Hepatocyte (in vitro differentiated cells): ENCODE measurements around the gene SLC16A6. TPM values are rescaled to one million over a fixed set of nuclear protein-coding genes. Genes with fewer than 3 reads are reported as not detected.

Source experiments
- DNase-seq: peaks from one replicate; pipeline ENCODE4 v3.0.0-alpha.2; 2016; ENCODE audit warnings: low spot score
- H2AFZ ChIP-seq: fragments of 200-600 bp; sonication (generic); 2 replicates; pipeline ENCODE4 v1.6.0; 2016; ENCODE audit warnings: antibody characterized with exemption, mild to moderate bottlenecking
- H3K27ac ChIP-seq: fragments of 200-600 bp; sonication (generic); 2 replicates; pipeline ENCODE4 v1.5.1; 2016; ENCODE audit warnings: mild to moderate bottlenecking
- H3K27me3 ChIP-seq: fragments of 200-600 bp; sonication (generic); 2 replicates; pipeline ENCODE4 v1.6.1; 2016
- H3K36me3 ChIP-seq: fragments of 200-600 bp; sonication (generic); replicated peaks from 2 replicates; pipeline ENCODE4 v1.5.1; 2016; ENCODE audit warnings: low read depth; ENCODE audit not compliant: insufficient read depth
- H3K4me1 ChIP-seq: fragments of 200-600 bp; sonication (generic); 2 replicates; pipeline ENCODE4 v1.5.1; 2016; ENCODE audit warnings: mild to moderate bottlenecking, moderate library complexity; ENCODE audit not compliant: insufficient read depth
- H3K4me2 ChIP-seq: fragments of 200-600 bp; sonication (generic); 2 replicates; pipeline ENCODE4 v1.6.0; 2016
- H3K4me3 ChIP-seq: fragments of 200-600 bp; sonication (generic); 2 replicates; pipeline ENCODE4 v1.5.1; 2016; ENCODE audit warnings: mild to moderate bottlenecking
- H3K79me2 ChIP-seq: fragments of 200-600 bp; sonication (generic); 2 replicates; pipeline ENCODE4 v1.6.0; 2017; ENCODE audit warnings: mild to moderate bottlenecking
- H3K9me2 ChIP-seq: fragments of 200-600 bp; sonication (generic); replicated peaks from 2 replicates; pipeline ENCODE4 v1.6.0; 2017; ENCODE audit warnings: mild to moderate bottlenecking; ENCODE audit not compliant: insufficient read depth
- H3K9me3 ChIP-seq: fragments of 200-600 bp; sonication (generic); 2 replicates; pipeline ENCODE4 v1.5.1; 2016; ENCODE audit warnings: low read depth, mild to moderate bottlenecking
- H4K20me1 ChIP-seq: fragments of 200-600 bp; sonication (generic); 2 replicates; pipeline ENCODE4 v1.6.0; 2016; ENCODE audit warnings: mild to moderate bottlenecking; ENCODE audit not compliant: insufficient read depth, poor library complexity, severe bottlenecking
- EZH2 ChIP-seq: fragments of 200-600 bp; sonication (generic); IDR thresholded peaks from 2 replicates; pipeline ENCODE4 v1.6.1; 2016; ENCODE audit warnings: antibody characterized with exemption, mild to moderate bottlenecking, borderline replicate concordance
- EZH2phosphoT487 ChIP-seq: fragments of 200-600 bp; sonication (generic); IDR thresholded peaks from one replicate; pipeline ENCODE4 v1.6.1; 2018; ENCODE audit warnings: antibody characterized with exemption, mild to moderate bottlenecking, low read depth, moderate library complexity; ENCODE audit not compliant: unreplicated experiment, severe bottlenecking
- WGBS: methylation state at CpG from one replicate; pipeline ENCODE4 v1.1.6; 2016; ENCODE audit warnings: low lambda C conversion rate; ENCODE audit errors: missing lambda C conversion rate; 5-methylcytosine and 5-hydroxymethylcytosine counted together
- polyA plus RNA-seq: library from polyadenylated mRNA; unstranded; fragments of >200 nt; fragmentation: Nextera tagmentation; extraction: Ambion mirVana; gene quantifications from 2 replicates; pipeline ENCODE4 v1.2.1, GENCODE V29; 2016
- total RNA-seq: library from RNA; depleted of rRNA; stranded (reverse); fragments of >200 nt; gene quantifications from 2 replicates; pipeline ENCODE4 v1.2.3, GENCODE V29; 2014
- TF ChIP-seq, protein P1 (sequence below): fragments of 200-600 bp; sonication (generic); IDR thresholded peaks from 2 replicates; pipeline ENCODE4 v1.5.1; 2016; ENCODE audit warnings: antibody characterized with exemption, mild to moderate bottlenecking; ENCODE audit not compliant: poor library complexity

SLC16A6 gene
- total and polyA plus RNA-seq, 2 experiments from 2014 or later: 0.06 TPM; not detected in 1

GRCh38 chr17:68246271-68247028 is 44.5 kb downstream of the SLC16A6 start:
- DNase-seq: no peak
- H2AFZ ChIP-seq: no peak overlapping the region
- H3K36me3 ChIP-seq: no peaks in the 10 kb centered on the region
- H3K9me2 ChIP-seq: no peaks in the 10 kb centered on the region
- H3K79me2 ChIP-seq: peaks cover 13% of the 10 kb centered on the region
- H3K9me3 ChIP-seq: no peaks in the 10 kb centered on the region
- no peak for TF ChIP-seq EZH2
- no peak for TF ChIP-seq EZH2phosphoT487
- TF ChIP-seq, protein P1, sequence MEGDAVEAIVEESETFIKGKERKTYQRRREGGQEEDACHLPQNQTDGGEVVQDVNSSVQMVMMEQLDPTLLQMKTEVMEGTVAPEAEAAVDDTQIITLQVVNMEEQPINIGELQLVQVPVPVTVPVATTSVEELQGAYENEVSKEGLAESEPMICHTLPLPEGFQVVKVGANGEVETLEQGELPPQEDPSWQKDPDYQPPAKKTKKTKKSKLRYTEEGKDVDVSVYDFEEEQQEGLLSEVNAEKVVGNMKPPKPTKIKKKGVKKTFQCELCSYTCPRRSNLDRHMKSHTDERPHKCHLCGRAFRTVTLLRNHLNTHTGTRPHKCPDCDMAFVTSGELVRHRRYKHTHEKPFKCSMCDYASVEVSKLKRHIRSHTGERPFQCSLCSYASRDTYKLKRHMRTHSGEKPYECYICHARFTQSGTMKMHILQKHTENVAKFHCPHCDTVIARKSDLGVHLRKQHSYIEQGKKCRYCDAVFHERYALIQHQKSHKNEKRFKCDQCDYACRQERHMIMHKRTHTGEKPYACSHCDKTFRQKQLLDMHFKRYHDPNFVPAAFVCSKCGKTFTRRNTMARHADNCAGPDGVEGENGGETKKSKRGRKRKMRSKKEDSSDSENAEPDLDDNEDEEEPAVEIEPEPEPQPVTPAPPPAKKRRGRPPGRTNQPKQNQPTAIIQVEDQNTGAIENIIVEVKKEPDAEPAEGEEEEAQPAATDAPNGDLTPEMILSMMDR: no peak
- peak overlapping the region; percentile 89 for H3K4me2 ChIP-seq
- H3K4me3 ChIP-seq: no peak overlapping the region
- H3K4me1 ChIP-seq: peaks cover 7% of the 10 kb centered on the region
- H3K27me3 ChIP-seq: no peaks in the 10 kb centered on the region
- whole genome bisulfite sequencing: 95% methylated on average over 24 of the region's 24 CpGs
- no peaks in the 10 kb centered on the region for H4K20me1 ChIP-seq
- H3K27ac ChIP-seq: no peak overlapping the region

GRCh38 chr17:68239632-68240366 is 51.1 kb downstream of the SLC16A6 start:
- Histone ChIP-seq H4K20me1 (no peaks in the 10 kb centered on the region), H3K4me3 (no peak overlapping the region), H3K27me3 (no peaks in the 10 kb centered on the region), H3K79me2 (no peaks in the 10 kb centered on the region), H3K36me3 (no peaks in the 10 kb centered on the region), H3K27ac (no peak overlapping the region), H3K9me3 (no peaks in the 10 kb centered on the region), H3K9me2 (no peaks in the 10 kb centered on the region), H3K4me2 (no peak overlapping the region), H3K4me1 (no peaks in the 10 kb centered on the region), H2AFZ (no peak overlapping the region)
- TF ChIP-seq EZH2: no peak
- TF ChIP-seq EZH2phosphoT487: no peak
- TF ChIP-seq, protein P1: no peak
- 80% methylated on average over 4 of the region's 4 CpGs for WGBS
- no peak for DNase-seq

- Histone ChIP-seq H3K36me3 (no peaks in the 10 kb centered on the region), H3K9me2 (no peaks in the 10 kb centered on the region), H3K4me3 (no peak overlapping the region), H3K9me3 (no peaks in the 10 kb centered on the region), H2AFZ (no peak overlapping the region), H3K4me2 (no peak overlapping the region), H3K79me2 (no peaks in the 10 kb centered on the region), H3K27me3 (no peaks in the 10 kb centered on the region), H4K20me1 (no peaks in the 10 kb centered on the region), H3K4me1 (no peaks in the 10 kb centered on the region), H3K27ac (no peak overlapping the region)
- no peak for DNase-seq
- TF ChIP-seq EZH2 (no peak), EZH2phosphoT487 (no peak)
- TF ChIP-seq, protein P1: no peak
- 89% methylated on average over 3 of the region's 3 CpGs for WGBS
Observed at GRCh38 chr17:68238871-68239253, 52.1 kb downstream of the SLC16A6 start.
